Measurements from ENCODE around the gene WNT6.

DNA sequence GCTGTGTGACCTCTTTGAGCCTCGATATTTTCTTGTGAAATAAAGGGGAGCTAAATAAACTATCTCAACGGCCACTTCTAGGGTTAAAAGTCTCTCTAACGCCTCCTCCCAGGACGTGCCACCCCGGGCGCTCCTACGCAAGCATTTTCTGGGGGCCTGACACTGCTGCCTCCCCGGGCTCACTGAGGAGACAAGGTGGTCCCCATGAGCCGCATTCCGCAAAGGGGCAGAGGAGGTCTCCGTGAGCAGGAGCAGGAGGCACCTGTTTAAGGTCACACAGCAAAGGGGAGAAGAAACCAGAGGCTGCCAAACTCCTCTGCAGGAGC is 20.1 kb downstream of the WNT6 start:
- no peak for TF ChIP-seq POLR2A (IDR thresholded peaks at IDR 0.05; ENCODE audit: low read depth, low read length)
- TF ChIP-seq POLR2AphosphoS5 (IDR thresholded peaks at IDR 0.05; ENCODE audit: low read depth, low read length) = no peak
